Stimulated activated naive CD8-positive, alpha-beta T cell treated with anti-CD3 and anti-CD28 coated beads, Interleukin-15, Interleukin-2, amounts not matched to agents 100 ng/mL and 50 ng/mL, for 24 hours (primary cell): ENCODE measurements around the gene ADGRB2.

Source experiments
- H3K27ac Mint-ChIP-seq: one replicate; pipeline ENCODE4 v1.8.0; 2021; ENCODE audit warnings: mild to moderate bottlenecking, mixed read lengths
- H3K27me3 Mint-ChIP-seq: one replicate; pipeline ENCODE4 v1.8.0; 2021; ENCODE audit warnings: mixed read lengths
- H3K36me3 Mint-ChIP-seq: one replicate; pipeline ENCODE4 v1.8.0; 2021; ENCODE audit warnings: low read depth, mixed read lengths
- H3K4me1 Mint-ChIP-seq: one replicate; pipeline ENCODE4 v1.8.0; 2021; ENCODE audit warnings: low read depth, mixed read lengths
- H3K4me3 Mint-ChIP-seq: one replicate; pipeline ENCODE4 v1.8.0; 2021; ENCODE audit warnings: mild to moderate bottlenecking, mixed read lengths
- H3K9me3 Mint-ChIP-seq: one replicate; pipeline ENCODE4 v1.8.0; 2021; ENCODE audit warnings: mixed read lengths

ADGRB2 gene

GRCh38 chr1:31764312-31765040 lies at the start of gene ADGRB2:
Gene ADGRB2, minus strand, starts transcription at chr1:31764340. Its CDS starts 7,119 bp downstream, at chr1:31757221.
- Mint-ChIP-seq H3K9me3 (no peaks in the 10 kb centered on the region), H3K4me3 (peak within 1 kb of the TSS; percentile 66), H3K4me1 (peaks cover 40% of the 10 kb centered on the region), H3K27me3 (peaks cover 15% of the 10 kb centered on the region), H3K36me3 (no peaks in the 10 kb centered on the region), H3K27ac (no peak within 1 kb of the TSS)

GRCh38 chr1:31812158-31812829 lies 48.2 kb upstream of the ADGRB2 start:
- no peak overlapping the region for H3K27ac Mint-ChIP-seq

GRCh38 chr1:31811605-31812004 lies 47.5 kb upstream of the ADGRB2 start:
- Mint-ChIP-seq H3K36me3 (no peaks in the 10 kb centered on the region), H3K4me1 (peaks cover 4% of the 10 kb centered on the region), H3K27ac (no peak overlapping the region), H3K4me3 (no peak overlapping the region), H3K9me3 (no peaks in the 10 kb centered on the region), H3K27me3 (no peaks in the 10 kb centered on the region)

More at GRCh38 chr1:31812158-31812829, 48.2 kb upstream of the ADGRB2 start:
- Mint-ChIP-seq H3K4me1 (peaks cover 4% of the 10 kb centered on the region), H3K36me3 (no peaks in the 10 kb centered on the region), H3K4me3 (no peak overlapping the region), H3K9me3 (no peaks in the 10 kb centered on the region), H3K27me3 (no peaks in the 10 kb centered on the region)

- Mint-ChIP-seq H3K9me3 (no peaks in the 10 kb centered on the region), H3K27me3 (no peaks in the 10 kb centered on the region), H3K36me3 (no peaks in the 10 kb centered on the region), H3K4me3 (no peak overlapping the region), H3K27ac (no peak overlapping the region), H3K4me1 (no peaks in the 10 kb centered on the region)
Measured at GRCh38 chr1:31809698-31810097, 45.6 kb upstream of the ADGRB2 start.

GRCh38 chr1:31807273-31808048 lies 43.3 kb upstream of the ADGRB2 start:
- H3K27me3 Mint-ChIP-seq = no peaks in the 10 kb centered on the region
- H3K27ac Mint-ChIP-seq = no peak overlapping the region
- H3K36me3 Mint-ChIP-seq = no peaks in the 10 kb centered on the region
- no peaks in the 10 kb centered on the region for H3K9me3 Mint-ChIP-seq
- no peak overlapping the region for H3K4me3 Mint-ChIP-seq
- H3K4me1 Mint-ChIP-seq = peaks cover 6% of the 10 kb centered on the region

GRCh38 chr1:31805318-31805717 lies 41.2 kb upstream of the ADGRB2 start:
- Mint-ChIP-seq H3K36me3 (no peaks in the 10 kb centered on the region), H3K4me1 (peaks cover 8% of the 10 kb centered on the region), H3K4me3 (no peak overlapping the region), H3K27ac (no peak overlapping the region), H3K9me3 (no peaks in the 10 kb centered on the region), H3K27me3 (no peaks in the 10 kb centered on the region)

- Mint-ChIP-seq H3K9me3 (no peaks in the 10 kb centered on the region), H3K27ac (no peak overlapping the region), H3K4me1 (peaks cover 8% of the 10 kb centered on the region), H3K27me3 (no peaks in the 10 kb centered on the region), H3K36me3 (no peaks in the 10 kb centered on the region), H3K4me3 (no peak overlapping the region)
Measured at GRCh38 chr1:31804098-31804497, 40.0 kb upstream of the ADGRB2 start.

- peaks cover 11% of the 10 kb centered on the region for H3K4me1 Mint-ChIP-seq
- no peak overlapping the region for H3K4me3 Mint-ChIP-seq
- no peaks in the 10 kb centered on the region for H3K9me3 Mint-ChIP-seq
- H3K27me3 Mint-ChIP-seq = no peaks in the 10 kb centered on the region
- peak overlapping the region; percentile 22 for H3K27ac Mint-ChIP-seq
- no peaks in the 10 kb centered on the region for H3K36me3 Mint-ChIP-seq
Measured at GRCh38 chr1:31803610-31804009, 39.5 kb upstream of the ADGRB2 start.

GRCh38 chr1:31802190-31803150 lies 38.3 kb upstream of the ADGRB2 start:
- no peaks in the 10 kb centered on the region for H3K27me3 Mint-ChIP-seq
- no peaks in the 10 kb centered on the region for H3K36me3 Mint-ChIP-seq
- no peaks in the 10 kb centered on the region for H3K9me3 Mint-ChIP-seq
- peak overlapping the region; percentile 48 for H3K4me3 Mint-ChIP-seq
- H3K27ac Mint-ChIP-seq = peak overlapping the region; percentile 32
- peaks cover 12% of the 10 kb centered on the region for H3K4me1 Mint-ChIP-seq

- no peak overlapping the region for H3K4me3 Mint-ChIP-seq
- peaks cover 12% of the 10 kb centered on the region for H3K4me1 Mint-ChIP-seq
- H3K9me3 Mint-ChIP-seq = no peaks in the 10 kb centered on the region
- no peaks in the 10 kb centered on the region for H3K27me3 Mint-ChIP-seq
- no peaks in the 10 kb centered on the region for H3K36me3 Mint-ChIP-seq
- no peak overlapping the region for H3K27ac Mint-ChIP-seq
Measured at GRCh38 chr1:31801458-31801857, 37.3 kb upstream of the ADGRB2 start.

GRCh38 chr1:31800674-31800967 lies 36.5 kb upstream of the ADGRB2 start:
- peaks cover 12% of the 10 kb centered on the region for H3K4me1 Mint-ChIP-seq
- H3K36me3 Mint-ChIP-seq = no peaks in the 10 kb centered on the region
- H3K4me3 Mint-ChIP-seq = no peak overlapping the region
- no peaks in the 10 kb centered on the region for H3K27me3 Mint-ChIP-seq
- H3K27ac Mint-ChIP-seq = no peak overlapping the region
- no peaks in the 10 kb centered on the region for H3K9me3 Mint-ChIP-seq

- no peaks in the 10 kb centered on the region for H3K27me3 Mint-ChIP-seq
- H3K4me1 Mint-ChIP-seq = peaks cover 12% of the 10 kb centered on the region
- no peak overlapping the region for H3K4me3 Mint-ChIP-seq
- H3K27ac Mint-ChIP-seq = no peak overlapping the region
- no peaks in the 10 kb centered on the region for H3K9me3 Mint-ChIP-seq
- no peaks in the 10 kb centered on the region for H3K36me3 Mint-ChIP-seq
Measured at GRCh38 chr1:31799895-31800673, 35.9 kb upstream of the ADGRB2 start.

- peaks cover 12% of the 10 kb centered on the region for H3K4me1 Mint-ChIP-seq
- no peak overlapping the region for H3K4me3 Mint-ChIP-seq
- H3K27ac Mint-ChIP-seq = no peak overlapping the region
- no peaks in the 10 kb centered on the region for H3K36me3 Mint-ChIP-seq
- no peaks in the 10 kb centered on the region for H3K27me3 Mint-ChIP-seq
- H3K9me3 Mint-ChIP-seq = no peaks in the 10 kb centered on the region
Measured at GRCh38 chr1:31799196-31799894, 35.2 kb upstream of the ADGRB2 start.
